8988T (cell line): ENCODE data around the gene SLC2A14.
"Not testable (repeated sequence)": the region's sequence is repeated elsewhere in the genome, so short reads cannot be mapped to it uniquely, and the experiment has no call there.

ENCODE experiments used
- DNase-seq: peaks from one replicate; pipeline ENCODE4 v3.0.0; 2011

The SLC2A14 gene

GRCh38 chr12:7832059-7832696 lies 40.5 kb downstream of the SLC2A14 start:
- peak; percentile 33 for DNase-seq

- not testable (repeated sequence) for DNase-seq
Observed at GRCh38 chr12:7829737-7830136, 43.0 kb downstream of the SLC2A14 start.

GRCh38 chr12:7825754-7826153 lies 47.0 kb downstream of the SLC2A14 start:
- not testable (repeated sequence) for DNase-seq

DNA sequence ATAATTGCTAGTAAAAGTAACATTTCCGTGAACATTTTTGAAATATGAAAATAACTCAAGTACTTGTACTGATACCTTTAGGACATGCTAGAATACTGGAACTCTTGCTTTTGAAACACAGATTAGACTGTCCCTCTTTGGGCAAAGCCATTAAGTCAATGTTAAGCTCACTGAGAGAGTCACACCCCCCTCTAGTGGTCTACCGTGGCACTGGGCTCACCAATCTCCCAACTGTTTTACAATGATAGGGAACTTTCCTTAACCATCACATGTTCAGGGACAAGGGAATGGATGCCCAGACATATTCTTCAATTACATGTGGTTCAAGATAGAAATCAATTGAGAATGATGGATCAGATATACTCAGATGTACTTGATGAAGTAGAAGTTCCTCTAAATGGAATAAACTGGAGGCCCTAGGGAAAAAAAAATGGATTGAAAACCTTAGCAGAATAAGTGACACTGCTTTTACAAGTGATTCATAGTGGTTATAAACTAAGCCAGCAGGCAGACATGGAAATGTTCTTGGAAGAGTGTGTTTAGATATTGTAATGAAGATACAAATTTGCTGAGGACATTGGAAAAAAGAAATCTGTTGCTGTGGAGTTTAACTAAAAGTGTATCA lies 65.7 kb downstream of the SLC2A14 start:
- DNase-seq = peak; percentile 34

GRCh38 chr12:7806319-7806718 lies 66.4 kb downstream of the SLC2A14 start:
- DNase-seq = not testable (repeated sequence)

- no peak for DNase-seq
Observed at GRCh38 chr12:7801460-7801859, 71.3 kb downstream of the SLC2A14 start.

DNA sequence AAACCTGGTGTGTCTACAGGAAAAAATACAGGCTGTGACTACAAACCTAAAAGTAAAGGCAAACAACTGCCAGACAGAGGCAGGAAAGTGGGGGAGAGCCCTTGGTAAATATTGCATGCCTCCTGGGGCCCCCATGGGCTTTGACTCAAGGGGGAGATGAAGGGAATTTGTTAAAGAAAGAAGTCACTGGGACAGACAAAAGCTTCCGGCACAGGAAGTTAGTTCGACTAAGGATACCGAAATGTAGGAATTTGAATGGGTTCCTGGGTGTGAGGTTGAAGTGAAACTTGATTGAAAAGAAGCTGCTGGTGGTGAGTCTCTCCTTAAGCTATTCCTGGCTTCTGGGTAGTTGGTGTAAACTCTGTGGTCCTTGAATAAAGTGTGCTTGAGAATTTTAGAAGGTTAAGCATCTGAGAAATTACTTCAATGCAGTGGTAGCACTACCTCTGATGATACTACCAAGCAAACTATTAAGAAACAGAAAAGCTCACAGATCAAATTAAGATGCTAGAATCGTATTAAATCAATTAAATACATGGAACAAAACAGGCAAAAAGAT lies 73.9 kb downstream of the SLC2A14 start:
- DNase-seq = not testable (repeated sequence)

DNA sequence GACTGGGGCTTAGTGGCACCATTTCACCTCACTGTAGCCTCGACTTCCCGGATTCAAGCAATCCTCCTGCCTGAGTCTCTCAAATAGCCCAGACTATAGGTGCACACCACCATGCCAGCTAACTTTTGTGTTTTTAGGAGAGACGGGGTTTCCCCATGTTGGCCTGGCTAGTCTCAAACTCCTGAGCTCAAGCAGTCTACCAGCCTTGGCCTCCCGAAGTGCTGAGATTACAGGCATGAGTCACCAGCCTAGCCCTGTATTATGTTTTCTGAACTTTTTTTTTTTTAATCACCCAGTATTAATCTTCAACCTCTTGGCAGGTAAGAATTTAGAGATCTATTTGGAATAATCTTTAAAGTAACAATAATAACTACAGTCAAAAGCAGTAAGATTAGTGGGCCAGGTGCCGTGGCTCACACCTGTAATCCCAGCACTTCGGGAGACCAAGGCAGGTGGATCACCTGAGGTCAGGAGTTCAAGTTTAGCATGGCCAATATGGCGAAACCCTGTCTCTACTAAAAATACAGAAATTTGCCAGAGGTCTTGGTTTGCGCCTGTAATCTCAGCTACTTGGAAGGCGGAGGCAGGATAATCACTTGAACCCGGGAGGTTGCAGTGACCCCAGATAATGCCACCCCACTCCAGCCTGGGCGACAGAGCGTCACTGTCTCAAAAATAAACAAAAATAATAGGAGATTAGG lies 74.9 kb downstream of the SLC2A14 start:
- DNase-seq = no peak

- not testable (repeated sequence) for DNase-seq
Observed at GRCh38 chr12:7797269-7797668, 75.4 kb downstream of the SLC2A14 start.

- DNase-seq = no peak
Observed at GRCh38 chr12:7793211-7793610, 79.5 kb downstream of the SLC2A14 start.

GRCh38 chr12:7788884-7789528 lies 83.7 kb downstream of the SLC2A14 start, which contains the start of gene NANOG:
Gene NANOG (plus strand): TSS chr12:7789402. CDS start chr12:7789615, 213 bp downstream.
- not testable (repeated sequence) for DNase-seq

- no peak for DNase-seq
Observed at GRCh38 chr12:7788294-7788660, 84.4 kb downstream of the SLC2A14 start.

DNA sequence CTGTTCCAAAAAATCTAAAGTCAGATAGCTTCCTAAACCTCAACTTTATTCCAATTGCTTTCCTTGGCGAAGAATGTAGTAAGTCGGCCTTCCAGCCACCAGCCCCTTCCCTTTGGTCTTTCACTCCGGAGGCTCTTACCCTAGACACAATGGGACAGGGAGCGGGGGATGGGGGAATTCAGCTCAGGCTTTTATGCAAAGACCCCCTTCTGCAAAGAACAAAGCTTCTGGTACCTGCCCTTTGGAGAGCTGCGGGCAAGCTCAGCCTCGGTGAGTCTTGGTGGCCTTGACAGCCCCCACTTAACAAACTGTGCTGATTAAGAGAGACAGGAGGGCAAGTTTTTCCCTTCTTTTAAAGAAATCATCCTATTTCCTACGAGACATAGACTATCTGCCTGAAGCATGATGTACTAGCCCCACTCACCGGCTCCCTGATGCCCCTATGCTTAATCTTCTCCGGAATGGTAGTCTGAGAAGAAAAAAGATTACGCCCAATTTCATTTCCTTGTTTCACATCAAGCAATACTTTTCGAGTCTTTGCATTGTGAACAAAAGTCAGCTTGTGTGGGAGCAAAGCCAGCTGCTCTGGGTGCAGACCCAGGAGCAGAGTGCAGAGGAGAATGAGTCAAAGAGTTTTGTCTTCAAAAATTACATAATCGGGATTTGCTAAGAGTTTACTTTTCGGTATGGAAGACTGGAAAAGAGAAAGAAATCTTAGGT lies 85.0 kb downstream of the SLC2A14 start:
- DNase-seq = no peak

DNA sequence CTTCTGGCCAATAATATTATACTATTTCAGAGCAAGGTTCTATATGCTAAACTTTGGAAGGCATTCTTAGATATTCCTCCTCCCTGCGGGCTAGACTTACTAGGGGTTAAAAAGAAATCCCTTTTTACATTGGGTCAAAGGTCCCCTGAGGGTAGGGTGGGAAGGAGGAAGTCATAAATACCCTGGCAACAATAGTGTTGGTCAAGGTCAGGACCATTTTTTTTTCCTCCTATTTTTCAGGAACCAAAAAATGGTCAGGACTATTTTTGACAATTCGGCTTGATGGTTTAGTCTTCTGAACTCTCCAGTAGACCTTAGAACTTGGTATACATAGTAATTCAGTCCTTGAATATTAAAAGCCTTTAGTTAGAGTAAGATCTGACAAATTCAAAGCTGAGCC lies 88.0 kb downstream of the SLC2A14 start:
- DNase-seq = no peak

DNA sequence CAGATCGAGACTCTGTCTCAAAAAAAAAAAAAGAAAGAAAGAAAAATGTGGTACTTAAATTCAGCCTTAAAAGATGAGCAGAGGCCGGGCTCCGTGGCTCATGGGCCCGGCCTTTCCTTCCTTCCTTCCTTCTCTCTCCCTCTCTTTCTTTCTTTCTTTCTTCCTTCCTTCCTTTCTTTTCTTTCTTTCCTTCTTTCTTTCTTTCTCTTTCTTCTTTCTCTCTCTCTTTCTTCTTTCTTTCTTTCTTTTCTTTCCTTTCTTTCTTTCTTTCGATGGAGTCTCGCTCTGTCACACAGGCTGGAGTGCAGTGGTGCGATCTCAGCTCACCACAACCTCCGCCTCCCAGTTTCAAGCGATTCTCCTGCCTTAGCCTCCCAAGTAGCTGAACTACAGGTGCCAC lies 89.3 kb downstream of the SLC2A14 start:
- not testable (repeated sequence) for DNase-seq

DNA sequence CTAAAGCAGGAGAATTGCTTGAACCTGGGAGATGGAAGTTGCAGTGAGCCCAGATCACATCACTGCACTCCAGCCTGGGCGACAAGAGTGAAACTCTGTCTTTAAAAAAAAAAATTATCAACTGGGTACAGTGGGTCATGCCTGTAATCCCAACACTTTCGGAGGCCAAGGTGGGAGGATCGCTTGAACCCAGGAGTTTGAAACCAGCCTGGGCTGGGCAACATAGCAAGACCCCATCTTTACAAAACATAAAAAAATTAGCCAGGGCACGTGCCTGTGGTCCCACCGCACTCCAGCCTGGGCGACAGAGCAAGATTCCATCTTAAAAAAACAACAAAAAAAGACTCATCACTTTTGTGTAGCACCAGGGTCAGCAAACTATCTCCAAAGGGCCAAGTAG lies 90.7 kb downstream of the SLC2A14 start:
- no peak for DNase-seq

- DNase-seq = no peak
Observed at GRCh38 chr12:7781274-7781673, 91.4 kb downstream of the SLC2A14 start.

GRCh38 chr12:7769999-7770398 lies 102.7 kb downstream of the SLC2A14 start:
- DNase-seq = no peak
